Activated naive CD8-positive, alpha-beta T cell treated with anti-CD3 and anti-CD28 coated beads for 36 hours (primary cell): ENCODE measurements around the gene PPP2CA. TPM values are rescaled to one million over a fixed set of nuclear protein-coding genes. Genes with fewer than 3 reads are reported as not detected.

ENCODE experiments used
- DNase-seq: peaks from one replicate; pipeline ENCODE4 v3.0.0; 2021
- H3K27ac Mint-ChIP-seq: one replicate; pipeline ENCODE4 v1.8.0; 2022; ENCODE audit warnings: mild to moderate bottlenecking, moderate library complexity, mixed read lengths
- H3K27me3 Mint-ChIP-seq: one replicate; pipeline ENCODE4 v1.8.0; 2022; ENCODE audit warnings: mild to moderate bottlenecking, mixed read lengths
- H3K36me3 Mint-ChIP-seq: one replicate; pipeline ENCODE4 v1.8.0; 2021; ENCODE audit warnings: mild to moderate bottlenecking, mixed read lengths
- H3K4me1 Mint-ChIP-seq: one replicate; pipeline ENCODE4 v1.8.0; 2021; ENCODE audit warnings: mixed read lengths
- H3K4me3 Mint-ChIP-seq: one replicate; pipeline ENCODE4 v1.8.0; 2022; ENCODE audit warnings: mild to moderate bottlenecking, moderate library complexity, mixed read lengths
- H3K9me3 Mint-ChIP-seq: one replicate; pipeline ENCODE4 v1.8.0; 2022; ENCODE audit warnings: mixed read lengths
- total RNA-seq, 2 experiments: library from RNA; stranded (reverse); gene quantifications; one replicate each; pipeline ENCODE4 v1.2.3, GENCODE V29; 2021

Gene PPP2CA
- total RNA-seq, 2 experiments from 2014 or later: 183 to 193 TPM

DNA sequence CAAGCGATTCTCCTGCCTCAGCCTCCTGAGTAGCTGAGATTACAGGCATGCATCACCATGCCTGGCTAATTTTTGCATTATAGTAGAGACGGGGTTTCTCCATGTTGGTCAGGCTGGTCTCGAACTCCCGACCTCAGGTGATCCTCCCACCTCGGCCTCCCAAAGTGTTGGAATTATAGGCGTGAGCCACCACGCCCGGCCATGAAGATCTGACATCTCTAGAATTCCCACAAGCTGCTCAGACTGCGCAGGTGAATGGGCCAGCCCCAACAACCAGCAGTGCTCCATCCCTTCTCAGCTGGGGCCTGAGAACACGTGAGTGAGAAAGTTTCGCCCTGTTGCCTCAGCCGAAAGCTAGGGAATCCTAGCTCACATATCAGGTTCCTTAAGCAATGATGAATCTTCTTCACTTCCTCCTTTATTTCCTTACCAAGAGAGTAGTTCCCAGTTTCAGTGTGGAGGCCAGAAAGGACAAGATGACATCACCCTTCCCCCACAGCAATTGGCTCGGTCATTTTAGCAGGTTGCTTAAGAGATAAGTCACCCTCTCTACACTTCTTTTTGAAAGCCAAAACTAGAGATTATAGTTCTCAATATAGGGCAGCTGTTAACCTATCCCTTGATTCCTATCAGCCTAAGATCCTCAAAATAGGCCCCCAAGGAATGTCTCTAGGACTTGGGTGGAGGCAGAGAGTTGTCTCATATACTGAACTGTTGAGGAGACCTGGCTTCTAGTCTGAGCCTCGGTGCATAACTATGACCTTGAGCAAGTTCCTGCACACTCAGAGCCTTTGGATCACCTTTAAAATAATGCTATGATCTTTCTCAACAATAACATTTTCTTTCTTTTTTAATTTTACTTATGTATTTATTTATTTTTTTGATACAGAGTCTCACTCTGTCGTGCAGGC lies 23.9 kb upstream of the PPP2CA start:
- Mint-ChIP-seq H3K27ac (no peak overlapping the region), H3K36me3 (no peaks in the 10 kb centered on the region), H3K4me1 (no peaks in the 10 kb centered on the region), H3K27me3 (peaks cover 4% of the 10 kb centered on the region), H3K4me3 (no peak overlapping the region), H3K9me3 (no peaks in the 10 kb centered on the region)
- no peak for DNase-seq

DNA sequence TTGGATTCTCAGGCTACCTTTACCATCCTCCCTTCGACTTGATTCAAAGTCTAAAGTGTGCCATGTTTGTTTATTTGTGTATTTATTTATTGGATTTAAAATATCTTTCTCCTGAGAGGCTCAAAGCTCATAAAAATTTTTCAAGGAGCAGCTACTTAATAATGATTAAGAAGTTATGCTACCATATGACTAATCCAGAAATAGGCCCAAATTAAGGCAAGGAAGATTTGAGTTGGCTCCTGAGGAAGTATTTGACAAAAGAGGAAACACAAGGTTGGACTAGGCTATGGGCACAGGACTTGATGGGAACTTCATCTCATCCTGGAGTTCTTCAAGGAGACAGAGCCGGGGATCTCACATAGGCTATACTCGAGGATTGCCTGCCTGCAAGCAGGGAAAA lies 22.4 kb upstream of the PPP2CA start:
- no peaks in the 10 kb centered on the region for H3K4me1 Mint-ChIP-seq
- no peak for DNase-seq
- H3K27me3 Mint-ChIP-seq: peaks cover 4% of the 10 kb centered on the region
- no peaks in the 10 kb centered on the region for H3K9me3 Mint-ChIP-seq
- no peak overlapping the region for H3K4me3 Mint-ChIP-seq
- no peaks in the 10 kb centered on the region for H3K36me3 Mint-ChIP-seq
- H3K27ac Mint-ChIP-seq: no peak overlapping the region

DNA sequence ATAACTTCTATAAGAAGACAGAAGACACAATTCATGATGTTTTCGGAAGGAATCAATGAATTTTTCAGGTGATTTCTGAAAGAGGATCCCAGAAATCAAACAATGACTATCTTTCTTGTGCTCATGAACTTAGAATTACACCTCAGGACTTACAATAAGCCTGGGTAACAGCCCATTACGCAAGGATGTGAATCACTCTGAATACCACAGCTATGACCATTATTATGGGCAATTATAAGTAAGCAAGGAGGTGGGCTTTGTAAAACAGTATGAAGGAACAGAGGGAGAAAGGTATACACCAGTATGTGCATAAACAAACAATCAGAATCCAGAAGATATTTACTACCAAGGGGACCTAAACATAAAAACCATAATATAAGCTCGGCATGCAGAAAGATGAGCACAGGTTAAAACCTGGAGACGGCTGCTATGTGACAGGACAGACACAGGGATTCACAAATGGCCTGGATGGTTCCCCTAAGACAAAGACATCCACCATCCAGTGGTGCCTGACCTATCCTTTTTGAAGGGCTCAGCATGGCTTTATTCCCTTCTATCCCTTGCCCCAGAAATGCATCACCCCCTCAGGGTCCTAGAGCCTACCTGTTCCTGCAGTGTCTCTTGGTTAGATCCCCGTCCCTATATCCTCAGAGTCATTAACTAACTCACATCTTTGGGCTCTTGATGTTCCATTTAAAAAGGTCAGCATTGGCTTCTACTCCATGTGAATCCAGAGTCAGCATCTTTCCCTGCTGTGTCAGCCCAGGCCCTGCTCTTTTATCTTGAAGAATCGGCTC lies 21.8 kb upstream of the PPP2CA start:
- Mint-ChIP-seq H3K27ac (no peak overlapping the region), H3K4me1 (no peaks in the 10 kb centered on the region), H3K36me3 (no peaks in the 10 kb centered on the region), H3K4me3 (no peak overlapping the region), H3K27me3 (peaks cover 4% of the 10 kb centered on the region), H3K9me3 (no peaks in the 10 kb centered on the region)
- DNase-seq: no peak

DNA sequence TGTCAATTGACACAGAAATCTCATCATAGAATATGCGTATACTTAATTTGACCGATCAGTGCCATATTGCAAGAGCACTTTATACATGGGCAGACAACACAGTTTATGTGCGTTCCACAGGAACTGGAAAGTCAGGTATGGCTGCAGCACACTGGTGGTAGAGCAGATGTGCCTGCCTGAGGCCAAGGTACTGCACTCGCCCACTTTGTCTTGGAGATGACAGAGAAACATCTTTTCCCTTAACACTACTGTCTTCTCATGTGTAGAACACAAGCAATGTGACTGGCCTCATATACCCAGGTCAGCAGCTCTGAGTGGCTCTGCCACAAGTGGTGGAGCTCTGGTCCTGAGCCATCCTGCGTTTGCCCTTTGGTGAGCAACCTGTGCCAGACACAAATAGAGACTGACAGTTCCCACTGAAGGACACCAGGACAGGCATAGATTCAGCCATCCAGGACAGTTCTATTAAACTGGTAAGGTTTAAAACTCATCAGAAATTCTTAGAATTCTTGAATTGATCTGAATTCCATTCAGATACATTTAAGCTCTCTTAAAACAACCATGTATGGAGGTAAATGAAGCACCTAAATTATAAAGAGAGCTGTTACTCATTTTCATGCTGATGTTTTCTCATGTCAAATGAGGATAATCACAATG lies 21.0 kb upstream of the PPP2CA start:
- Mint-ChIP-seq H3K9me3 (no peaks in the 10 kb centered on the region), H3K27ac (no peak overlapping the region), H3K4me1 (no peaks in the 10 kb centered on the region), H3K36me3 (no peaks in the 10 kb centered on the region), H3K4me3 (no peak overlapping the region), H3K27me3 (peaks cover 4% of the 10 kb centered on the region)
- DNase-seq: no peak

DNA sequence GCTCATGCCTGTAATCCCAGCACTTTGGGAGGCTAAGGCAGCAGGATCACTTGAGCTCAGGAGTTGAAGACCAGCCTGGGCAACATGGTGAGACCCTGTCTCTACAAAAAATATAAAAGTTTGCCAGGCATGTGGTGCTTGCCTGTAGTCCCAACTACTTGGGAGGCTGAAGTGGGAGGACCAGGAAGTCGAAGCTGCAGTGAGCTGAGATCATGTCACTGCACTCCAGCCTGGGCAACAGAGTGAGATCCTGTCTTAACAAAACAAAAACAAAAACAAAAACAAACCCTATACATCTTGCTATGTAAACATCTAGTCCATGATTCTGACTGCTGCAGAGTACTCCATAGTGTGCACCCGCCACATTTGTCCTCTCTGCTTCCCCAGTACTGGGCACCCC lies 19.8 kb upstream of the PPP2CA start:
- H3K4me1 Mint-ChIP-seq: no peaks in the 10 kb centered on the region
- no peaks in the 10 kb centered on the region for H3K9me3 Mint-ChIP-seq
- peaks cover 4% of the 10 kb centered on the region for H3K27me3 Mint-ChIP-seq
- H3K4me3 Mint-ChIP-seq: no peak overlapping the region
- DNase-seq: no peak
- no peak overlapping the region for H3K27ac Mint-ChIP-seq
- H3K36me3 Mint-ChIP-seq: no peaks in the 10 kb centered on the region

DNA sequence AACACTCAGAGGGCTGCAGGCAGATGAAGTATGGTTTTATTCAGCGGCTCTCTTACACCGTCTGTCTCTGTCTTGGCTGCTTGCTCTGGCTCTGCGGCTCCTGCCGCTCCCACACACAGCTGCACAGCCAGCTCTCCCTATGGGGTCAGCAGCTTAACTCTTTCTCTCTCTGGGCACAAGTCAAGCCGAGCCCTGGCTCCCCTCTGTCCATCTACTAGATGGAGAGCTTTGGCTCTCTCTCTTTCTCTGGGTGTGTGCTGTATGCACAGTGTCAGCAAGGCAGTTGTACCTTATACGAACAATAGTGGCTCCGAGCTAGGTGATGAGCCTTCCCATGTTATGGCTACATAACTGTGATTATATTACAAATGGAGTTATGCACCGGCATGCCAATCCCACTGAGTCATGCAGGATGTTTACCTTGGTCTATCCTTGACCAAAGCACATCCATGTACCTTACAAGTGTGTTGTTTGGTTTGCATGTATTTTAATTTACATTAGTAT lies 19.3 kb upstream of the PPP2CA start:
- DNase-seq: no peak
- Mint-ChIP-seq H3K4me3 (no peak overlapping the region), H3K27me3 (peaks cover 4% of the 10 kb centered on the region), H3K36me3 (no peaks in the 10 kb centered on the region), H3K4me1 (no peaks in the 10 kb centered on the region), H3K9me3 (no peaks in the 10 kb centered on the region), H3K27ac (no peak overlapping the region)

DNA sequence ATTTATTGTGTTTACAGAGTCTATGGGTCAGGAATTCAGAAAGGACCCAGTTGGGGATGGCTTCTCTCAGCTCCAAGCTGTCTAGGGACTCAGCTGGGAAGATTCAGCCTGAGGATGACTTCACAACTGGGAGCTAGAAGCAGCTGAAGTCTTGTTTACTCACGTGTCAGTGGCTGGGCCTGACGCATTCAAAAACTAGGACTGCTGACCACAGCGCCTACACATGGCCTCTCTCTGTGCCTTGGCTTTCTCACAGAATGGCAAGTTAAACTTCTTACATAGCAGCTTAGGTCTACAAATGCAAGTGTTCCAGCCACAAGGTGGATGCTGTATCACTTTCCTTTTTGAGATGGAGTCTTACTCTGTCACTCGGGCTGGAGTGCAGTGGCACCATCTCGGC lies 16.3 kb upstream of the PPP2CA start:
- H3K4me1 Mint-ChIP-seq: no peaks in the 10 kb centered on the region
- DNase-seq: no peak

DNA sequence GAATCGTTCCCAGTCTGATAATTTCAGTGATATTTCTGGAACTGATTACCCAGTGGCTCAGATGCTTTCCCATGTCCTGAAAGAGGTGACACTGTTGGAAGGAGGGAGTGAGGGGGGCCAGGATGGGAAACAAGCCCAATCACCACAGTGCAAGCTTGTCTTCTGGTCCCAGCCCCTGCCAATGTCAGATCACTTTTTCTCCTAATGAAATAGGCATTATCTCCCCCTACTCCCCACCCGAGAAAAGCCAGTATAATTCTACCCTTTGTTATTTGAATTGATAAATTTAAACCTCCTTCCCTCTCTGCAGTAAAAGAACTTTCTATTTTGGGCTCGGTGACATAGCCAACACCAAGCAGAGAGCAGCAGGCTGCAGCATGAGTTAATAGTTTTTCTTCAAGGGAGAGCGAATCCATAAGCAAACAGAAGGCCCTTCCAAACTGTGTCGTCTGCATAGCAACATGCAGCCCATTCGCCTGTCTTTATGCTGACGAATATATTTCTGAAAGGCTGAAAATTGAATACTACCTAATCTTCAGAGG lies 14.6 kb upstream of the PPP2CA start:
- H3K27ac Mint-ChIP-seq: no peak overlapping the region
- no peaks in the 10 kb centered on the region for H3K36me3 Mint-ChIP-seq
- no peak for DNase-seq
- H3K4me3 Mint-ChIP-seq: no peak overlapping the region
- H3K27me3 Mint-ChIP-seq: no peaks in the 10 kb centered on the region
- H3K9me3 Mint-ChIP-seq: no peaks in the 10 kb centered on the region
- no peaks in the 10 kb centered on the region for H3K4me1 Mint-ChIP-seq

More for the DNA sequence above, 16.3 kb upstream of the PPP2CA start:
- no peak overlapping the region for H3K27ac Mint-ChIP-seq
- no peaks in the 10 kb centered on the region for H3K9me3 Mint-ChIP-seq
- H3K36me3 Mint-ChIP-seq: no peaks in the 10 kb centered on the region
- H3K4me3 Mint-ChIP-seq: no peak overlapping the region
- peaks cover 4% of the 10 kb centered on the region for H3K27me3 Mint-ChIP-seq

DNA sequence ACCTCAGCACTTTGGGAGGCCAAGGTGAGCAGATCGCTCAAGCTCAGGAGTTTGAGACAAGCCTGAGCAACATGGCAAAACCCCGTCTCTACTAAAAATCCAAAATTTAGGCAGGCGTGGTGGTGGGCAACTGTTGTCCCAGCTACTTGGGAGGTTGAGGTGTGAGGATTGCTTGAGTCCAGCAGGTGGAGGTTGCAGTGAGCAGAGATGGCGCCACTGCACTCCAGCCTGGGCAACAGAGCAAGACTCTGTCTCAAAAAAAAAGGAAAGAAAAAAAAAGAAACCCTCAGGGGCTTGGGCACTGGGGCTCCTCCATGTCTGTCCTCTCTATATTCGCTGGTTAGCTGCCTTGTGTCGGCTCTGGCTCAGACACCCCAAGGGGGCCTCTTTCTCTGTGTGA lies 10.9 kb upstream of the PPP2CA start:
- Mint-ChIP-seq H3K27ac (no peak overlapping the region), H3K27me3 (no peaks in the 10 kb centered on the region), H3K9me3 (no peaks in the 10 kb centered on the region), H3K4me3 (no peak overlapping the region), H3K36me3 (no peaks in the 10 kb centered on the region), H3K4me1 (no peaks in the 10 kb centered on the region)
- DNase-seq: no peak

DNA sequence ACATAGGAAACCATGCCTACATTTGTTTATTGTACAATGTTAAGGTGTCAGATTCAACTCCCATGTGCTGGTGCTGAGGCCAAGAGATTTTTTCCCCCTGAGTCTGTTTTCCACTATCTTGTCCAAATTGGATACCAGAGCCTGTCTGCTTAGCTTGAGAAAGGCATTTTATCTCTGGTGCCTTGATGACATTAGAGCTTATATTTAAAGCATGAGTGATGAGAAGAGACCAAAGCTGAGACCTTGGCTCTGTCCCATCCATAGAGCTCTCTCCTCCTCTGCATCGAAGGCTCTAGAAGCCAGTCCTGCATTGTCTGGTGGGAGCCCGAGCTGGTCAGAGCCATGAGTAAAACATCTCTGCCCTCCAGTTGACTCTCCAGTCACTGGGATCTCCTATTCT lies 10.4 kb upstream of the PPP2CA start:
- Mint-ChIP-seq H3K4me3 (no peak overlapping the region), H3K9me3 (no peaks in the 10 kb centered on the region), H3K4me1 (no peaks in the 10 kb centered on the region), H3K27ac (no peak overlapping the region), H3K27me3 (no peaks in the 10 kb centered on the region), H3K36me3 (no peaks in the 10 kb centered on the region)
- DNase-seq: no peak

DNA sequence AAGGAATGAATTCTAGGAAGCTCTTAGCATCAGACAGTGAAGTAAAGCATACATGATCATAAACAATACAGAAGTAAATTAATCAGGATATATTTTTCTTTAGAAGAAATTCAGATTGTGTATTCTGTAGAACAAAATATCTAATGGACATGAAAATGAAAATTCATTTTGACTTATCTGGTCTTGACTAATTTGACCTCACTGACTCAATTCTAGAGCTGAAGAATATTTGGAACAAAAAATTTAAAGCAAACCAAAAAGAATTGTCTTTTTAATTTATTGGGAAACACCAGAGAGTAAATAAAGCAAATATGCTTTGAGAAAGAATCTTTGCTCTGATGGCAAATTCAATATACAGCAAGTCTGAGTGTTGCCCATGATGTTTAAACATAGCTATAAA lies 2.8 kb upstream of the PPP2CA start:
- no peak overlapping the region for H3K27ac Mint-ChIP-seq
- peaks cover 24% of the 10 kb centered on the region for H3K36me3 Mint-ChIP-seq
- H3K27me3 Mint-ChIP-seq: no peaks in the 10 kb centered on the region
- peaks cover 19% of the 10 kb centered on the region for H3K4me1 Mint-ChIP-seq
- H3K4me3 Mint-ChIP-seq: no peak overlapping the region
- H3K9me3 Mint-ChIP-seq: no peaks in the 10 kb centered on the region
- no peak for DNase-seq

DNA sequence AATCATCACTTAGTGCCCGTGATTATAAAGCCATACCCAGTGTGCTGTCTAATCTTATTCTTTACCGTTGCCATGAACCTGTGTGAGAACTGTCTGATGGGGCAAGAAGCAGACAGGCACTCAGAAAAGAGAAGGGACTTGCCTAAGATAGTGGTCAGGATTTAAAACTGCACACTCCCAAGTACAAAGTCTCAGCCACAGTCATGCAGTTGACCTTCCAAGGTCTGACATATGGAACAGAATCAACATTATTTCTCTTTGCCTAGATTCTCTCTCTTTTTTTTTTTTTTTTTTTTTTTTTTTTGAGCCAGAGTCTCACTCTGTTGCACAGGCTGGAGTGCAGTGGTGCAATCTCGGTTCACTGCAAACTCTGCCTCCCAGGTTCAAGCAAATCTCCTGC lies 1.9 kb upstream of the PPP2CA start:
- Mint-ChIP-seq H3K4me1 (peaks cover 24% of the 10 kb centered on the region), H3K27ac (no peak overlapping the region), H3K4me3 (peak overlapping the region; percentile 97), H3K27me3 (no peaks in the 10 kb centered on the region), H3K9me3 (no peaks in the 10 kb centered on the region), H3K36me3 (peaks cover 28% of the 10 kb centered on the region)
- no peak for DNase-seq

DNA sequence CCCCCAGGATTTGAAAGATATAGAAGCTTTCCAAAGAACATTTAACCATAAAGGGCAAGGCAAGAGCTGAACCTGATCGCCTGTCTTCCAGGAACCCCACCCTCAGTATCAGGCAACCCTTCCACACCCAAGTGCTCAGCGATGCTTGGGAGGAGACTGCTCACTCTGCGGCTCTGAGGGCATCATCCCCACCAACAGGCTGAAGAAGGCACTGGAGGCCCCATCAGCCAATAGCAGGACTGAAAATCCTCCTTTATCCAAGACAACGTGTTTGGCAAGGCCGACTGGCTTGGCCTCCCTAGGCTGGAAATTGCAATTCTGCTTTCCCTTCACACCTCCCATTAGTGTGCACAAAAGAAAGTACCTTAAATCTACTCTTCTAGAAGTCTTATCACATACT lies 1.4 kb upstream of the PPP2CA start:
- Mint-ChIP-seq H3K27me3 (no peaks in the 10 kb centered on the region), H3K36me3 (peaks cover 32% of the 10 kb centered on the region), H3K27ac (peak overlapping the region; percentile 98), H3K9me3 (no peaks in the 10 kb centered on the region), H3K4me1 (peaks cover 29% of the 10 kb centered on the region), H3K4me3 (peak overlapping the region; percentile 97)
- DNase-seq: peak; percentile 14

DNA sequence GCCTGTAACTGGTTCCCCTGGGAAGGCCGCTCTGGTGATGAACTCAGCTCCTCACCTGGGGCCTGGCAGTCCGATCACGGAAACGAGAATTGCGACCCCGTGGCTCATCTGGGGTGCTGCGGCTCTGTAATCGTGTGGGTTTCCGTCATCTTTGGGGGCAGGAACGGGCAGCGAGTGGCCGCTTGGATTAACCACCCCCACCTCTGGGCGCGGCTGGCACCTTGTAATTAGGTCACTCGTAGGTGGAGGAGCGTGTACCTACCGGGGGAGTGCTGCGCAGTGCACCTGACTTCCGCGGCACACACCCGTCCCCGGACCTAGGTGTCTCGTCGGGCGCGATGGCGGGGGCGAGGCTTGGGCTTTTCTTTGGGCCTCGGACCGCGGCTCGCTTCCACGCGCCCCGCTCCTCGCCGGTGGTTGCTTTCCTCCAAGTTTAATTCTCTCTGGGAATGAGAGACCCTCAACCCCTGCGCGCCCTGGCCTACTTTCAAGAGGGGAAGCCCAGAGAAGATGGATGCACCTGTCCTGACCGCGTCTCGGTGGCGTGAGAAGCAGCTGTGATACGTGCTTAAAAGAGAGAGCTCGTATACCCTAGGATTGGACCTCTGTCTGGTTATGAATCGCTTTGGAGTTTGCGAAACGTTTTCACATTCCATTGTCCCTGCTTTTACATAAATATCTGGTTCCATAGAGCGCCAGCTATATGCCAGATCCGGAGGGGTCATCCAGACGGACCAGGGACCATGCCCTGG lies 744 bp upstream of the PPP2CA start:
- peaks cover 33% of the 10 kb centered on the region for H3K4me1 Mint-ChIP-seq
- no peak for DNase-seq

More for the DNA sequence above, 744 bp upstream of the PPP2CA start:
- peak overlapping the region; percentile 97 for H3K4me3 Mint-ChIP-seq
- peak overlapping the region; percentile 98 for H3K27ac Mint-ChIP-seq
- H3K27me3 Mint-ChIP-seq: no peaks in the 10 kb centered on the region
- no peaks in the 10 kb centered on the region for H3K9me3 Mint-ChIP-seq
- H3K36me3 Mint-ChIP-seq: peaks cover 38% of the 10 kb centered on the region
